Measurements from ENCODE around the gene TASP1.

Gene TASP1

GRCh38 chr20:13428684-13429083 is 210.0 kb downstream of the TASP1 start:
- no peak for DNase-seq

GRCh38 chr20:13426870-13427269 is 211.9 kb downstream of the TASP1 start:
- no peak for DNase-seq

- no peak for DNase-seq
Measured at GRCh38 chr20:13425381-13426135, 213.2 kb downstream of the TASP1 start.

GRCh38 chr20:13424174-13424833 is 214.4 kb downstream of the TASP1 start:
- DNase-seq, result no peak

GRCh38 chr20:13423472-13424173 is 215.1 kb downstream of the TASP1 start:
- no peak for DNase-seq

- DNase-seq, result no peak
Measured at GRCh38 chr20:13422637-13423036, 216.1 kb downstream of the TASP1 start.

- no peak for DNase-seq
Measured at GRCh38 chr20:13420625-13421024, 218.1 kb downstream of the TASP1 start.

- DNase-seq, result no peak
Measured at GRCh38 chr20:13419477-13419876, 219.3 kb downstream of the TASP1 start.

GRCh38 chr20:13418263-13419229 is 220.2 kb downstream of the TASP1 start:
- DNase-seq, result no peak

- no peak for DNase-seq
Measured at GRCh38 chr20:13416531-13416930, 222.2 kb downstream of the TASP1 start.

GRCh38 chr20:13412806-13413445 is 225.8 kb downstream of the TASP1 start:
- DNase-seq, result no peak

- no peak for DNase-seq
Measured at GRCh38 chr20:13404293-13404692, 234.4 kb downstream of the TASP1 start.

- no peak for DNase-seq
Measured at GRCh38 chr20:13403453-13403852, 235.3 kb downstream of the TASP1 start.

GRCh38 chr20:13402986-13403385 is 235.7 kb downstream of the TASP1 start:
- no peak for DNase-seq

- no peak for DNase-seq
Measured at GRCh38 chr20:13402171-13402760, 236.5 kb downstream of the TASP1 start.

GRCh38 chr20:13401596-13401995 is 237.1 kb downstream of the TASP1 start:
- no peak for DNase-seq

GRCh38 chr20:13400453-13400852 is 238.3 kb downstream of the TASP1 start:
- DNase-seq, result no peak

- DNase-seq, result no peak
Measured at GRCh38 chr20:13397300-13397724, 241.4 kb downstream of the TASP1 start.

GRCh38 chr20:13396826-13397225 is 241.9 kb downstream of the TASP1 start:
- no peak for DNase-seq

GRCh38 chr20:13396022-13396421 is 242.7 kb downstream of the TASP1 start:
- no peak for DNase-seq

GRCh38 chr20:13395232-13395631 is 243.5 kb downstream of the TASP1 start:
- no peak for DNase-seq

- no peak for DNase-seq
Measured at GRCh38 chr20:13392391-13392790, 246.3 kb downstream of the TASP1 start.

Measured in CD4-positive, alpha-beta T cell treated with Interleukin-4 for 4 hours (primary cell).